ENCODE measurements around the gene SEZ6.

SEZ6 gene

GRCh38 chr17:28959471-28959871, 46.4 kb downstream of the SEZ6 start:
- H3K4me3 ChIP-seq (ENCODE audit: low read length), result no peak overlapping the region
- no peaks in the 10 kb centered on the region for H3K9me3 ChIP-seq (ENCODE audit: low read length)
- no peaks in the 10 kb centered on the region for H3K4me1 ChIP-seq (ENCODE audit: insufficient read depth, low read length)
- no peaks in the 10 kb centered on the region for H3K36me3 ChIP-seq (ENCODE audit: insufficient read depth, low read length)
- H3K27me3 ChIP-seq (ENCODE audit: insufficient read depth, low read length), result no peaks in the 10 kb centered on the region
- no peak overlapping the region for H2AFZ ChIP-seq (ENCODE audit: low read depth, low read length)

- Histone ChIP-seq H3K27me3 (ENCODE audit: insufficient read depth, low read length) (no peaks in the 10 kb centered on the region), H2AFZ (ENCODE audit: low read depth, low read length) (no peak overlapping the region), H3K4me1 (ENCODE audit: insufficient read depth, low read length) (no peaks in the 10 kb centered on the region), H3K36me3 (ENCODE audit: insufficient read depth, low read length) (no peaks in the 10 kb centered on the region), H3K9me3 (ENCODE audit: low read length) (no peaks in the 10 kb centered on the region), H3K4me3 (ENCODE audit: low read length) (no peak overlapping the region)
Observed at GRCh38 chr17:28958820-28959455, 46.9 kb downstream of the SEZ6 start.

GRCh38 chr17:28957992-28958355, 47.9 kb downstream of the SEZ6 start:
- no peaks in the 10 kb centered on the region for H3K27me3 ChIP-seq (ENCODE audit: insufficient read depth, low read length)
- H3K4me3 ChIP-seq (ENCODE audit: low read length), result no peak overlapping the region
- no peak overlapping the region for H2AFZ ChIP-seq (ENCODE audit: low read depth, low read length)
- H3K36me3 ChIP-seq (ENCODE audit: insufficient read depth, low read length), result no peaks in the 10 kb centered on the region
- H3K9me3 ChIP-seq (ENCODE audit: low read length), result no peaks in the 10 kb centered on the region
- H3K4me1 ChIP-seq (ENCODE audit: insufficient read depth, low read length), result peaks cover 5% of the 10 kb centered on the region

- no peak overlapping the region for H2AFZ ChIP-seq (ENCODE audit: low read depth, low read length)
- H3K4me1 ChIP-seq (ENCODE audit: insufficient read depth, low read length), result peaks cover 10% of the 10 kb centered on the region
- H3K4me3 ChIP-seq (ENCODE audit: low read length), result no peak overlapping the region
- no peaks in the 10 kb centered on the region for H3K9me3 ChIP-seq (ENCODE audit: low read length)
- no peaks in the 10 kb centered on the region for H3K27me3 ChIP-seq (ENCODE audit: insufficient read depth, low read length)
- H3K36me3 ChIP-seq (ENCODE audit: insufficient read depth, low read length), result no peaks in the 10 kb centered on the region
Observed at GRCh38 chr17:28957277-28957991, 48.4 kb downstream of the SEZ6 start.

- Histone ChIP-seq H3K4me1 (ENCODE audit: insufficient read depth, low read length) (peaks cover 10% of the 10 kb centered on the region), H3K9me3 (ENCODE audit: low read length) (no peaks in the 10 kb centered on the region), H3K36me3 (ENCODE audit: insufficient read depth, low read length) (no peaks in the 10 kb centered on the region), H3K4me3 (ENCODE audit: low read length) (no peak overlapping the region), H2AFZ (ENCODE audit: low read depth, low read length) (no peak overlapping the region), H3K27me3 (ENCODE audit: insufficient read depth, low read length) (no peaks in the 10 kb centered on the region)
Observed at GRCh38 chr17:28956861-28957260, 49.0 kb downstream of the SEZ6 start.

- Histone ChIP-seq H3K27me3 (ENCODE audit: insufficient read depth, low read length) (no peaks in the 10 kb centered on the region), H2AFZ (ENCODE audit: low read depth, low read length) (no peak overlapping the region), H3K9me3 (ENCODE audit: low read length) (no peaks in the 10 kb centered on the region), H3K4me1 (ENCODE audit: insufficient read depth, low read length) (peaks cover 10% of the 10 kb centered on the region), H3K4me3 (ENCODE audit: low read length) (no peak overlapping the region), H3K36me3 (ENCODE audit: insufficient read depth, low read length) (no peaks in the 10 kb centered on the region)
Observed at GRCh38 chr17:28956112-28956511, 49.7 kb downstream of the SEZ6 start.

- Histone ChIP-seq H3K36me3 (ENCODE audit: insufficient read depth, low read length) (no peaks in the 10 kb centered on the region), H3K4me1 (ENCODE audit: insufficient read depth, low read length) (peaks cover 10% of the 10 kb centered on the region), H3K9me3 (ENCODE audit: low read length) (no peaks in the 10 kb centered on the region), H2AFZ (ENCODE audit: low read depth, low read length) (no peak overlapping the region), H3K27me3 (ENCODE audit: insufficient read depth, low read length) (no peaks in the 10 kb centered on the region), H3K4me3 (ENCODE audit: low read length) (no peak overlapping the region)
Observed at GRCh38 chr17:28955408-28955807, 50.4 kb downstream of the SEZ6 start.

GRCh38 chr17:28954886-28955285, 50.9 kb downstream of the SEZ6 start:
- H3K4me3 ChIP-seq (ENCODE audit: low read length), result no peak overlapping the region

GRCh38 chr17:28953444-28954118, 52.3 kb downstream of the SEZ6 start:
- no peak overlapping the region for H2AFZ ChIP-seq (ENCODE audit: low read depth, low read length)
- H3K4me3 ChIP-seq (ENCODE audit: low read length), result no peak overlapping the region
- H3K27me3 ChIP-seq (ENCODE audit: insufficient read depth, low read length), result no peaks in the 10 kb centered on the region
- H3K4me1 ChIP-seq (ENCODE audit: insufficient read depth, low read length), result peaks cover 13% of the 10 kb centered on the region
- no peaks in the 10 kb centered on the region for H3K9me3 ChIP-seq (ENCODE audit: low read length)
- no peaks in the 10 kb centered on the region for H3K36me3 ChIP-seq (ENCODE audit: insufficient read depth, low read length)

More at GRCh38 chr17:28954886-28955285, 50.9 kb downstream of the SEZ6 start:
- peaks cover 10% of the 10 kb centered on the region for H3K4me1 ChIP-seq (ENCODE audit: insufficient read depth, low read length)
- no peaks in the 10 kb centered on the region for H3K36me3 ChIP-seq (ENCODE audit: insufficient read depth, low read length)
- H3K27me3 ChIP-seq (ENCODE audit: insufficient read depth, low read length), result no peaks in the 10 kb centered on the region
- no peaks in the 10 kb centered on the region for H3K9me3 ChIP-seq (ENCODE audit: low read length)
- no peak overlapping the region for H2AFZ ChIP-seq (ENCODE audit: low read depth, low read length)

- peak overlapping the region; percentile 30 for H2AFZ ChIP-seq (ENCODE audit: low read depth, low read length)
- peaks cover 2% of the 10 kb centered on the region for H3K36me3 ChIP-seq (ENCODE audit: insufficient read depth, low read length)
- no peaks in the 10 kb centered on the region for H3K27me3 ChIP-seq (ENCODE audit: insufficient read depth, low read length)
- H3K4me3 ChIP-seq (ENCODE audit: low read length), result peak overlapping the region; percentile 65
- peaks cover 26% of the 10 kb centered on the region for H3K4me1 ChIP-seq (ENCODE audit: insufficient read depth, low read length)
- H3K9me3 ChIP-seq (ENCODE audit: low read length), result no peaks in the 10 kb centered on the region
Observed at GRCh38 chr17:28951991-28952975, 53.5 kb downstream of the SEZ6 start.

GRCh38 chr17:28951428-28951990, 54.3 kb downstream of the SEZ6 start, which contains the start of gene PHF12:
TSS of gene PHF12 (minus strand) at chr17:28951518. CDS start at chr17:28950960, 558 bp downstream.
- Histone ChIP-seq H3K27me3 (ENCODE audit: insufficient read depth, low read length) (no peaks in the 10 kb centered on the region), H3K4me1 (ENCODE audit: insufficient read depth, low read length) (peaks cover 28% of the 10 kb centered on the region), H2AFZ (ENCODE audit: low read depth, low read length) (peak within 1 kb of the TSS; percentile 30), H3K4me3 (ENCODE audit: low read length) (peak within 1 kb of the TSS; percentile 88), H3K9me3 (ENCODE audit: low read length) (no peaks in the 10 kb centered on the region), H3K36me3 (ENCODE audit: insufficient read depth, low read length) (peaks cover 4% of the 10 kb centered on the region)

- Histone ChIP-seq H3K4me1 (ENCODE audit: insufficient read depth, low read length) (peaks cover 31% of the 10 kb centered on the region), H3K27me3 (ENCODE audit: insufficient read depth, low read length) (no peaks in the 10 kb centered on the region), H3K4me3 (ENCODE audit: low read length) (peak overlapping the region; percentile 88), H2AFZ (ENCODE audit: low read depth, low read length) (no peak overlapping the region), H3K9me3 (ENCODE audit: low read length) (no peaks in the 10 kb centered on the region), H3K36me3 (ENCODE audit: insufficient read depth, low read length) (peaks cover 11% of the 10 kb centered on the region)
Observed at GRCh38 chr17:28950752-28951427, 54.9 kb downstream of the SEZ6 start.

Measured in neuron (in vitro differentiated cells).